GM12892 (cell line): Measurements from ENCODE around the gene MARCHF10.

Source experiments
- POLR2A ChIP-seq: IDR thresholded peaks from 2 replicates; pipeline ENCODE4 v1.6.1; 2011; ENCODE audit warnings: low read depth, low read length, control low read depth
- TAF1 ChIP-seq: IDR thresholded peaks from 2 replicates; pipeline ENCODE4 v1.6.1; 2011; ENCODE audit warnings: low read depth, mild to moderate bottlenecking, control low read depth, low read length, borderline replicate concordance

- no peak for TF ChIP-seq POLR2A
- TF ChIP-seq TAF1: no peak
These were observed 16.4 kb upstream of the MARCHF10 start for GRCh38 chr17:62824290-62825131.
